OCI-LY3 (cell line): ENCODE measurements around the gene FSTL4.

Experiments used
- H2AFZ ChIP-seq: fragments of 200-600, 300-600 bp; shearing (Covaris generic); 2 replicates; pipeline ENCODE4 v1.6.0; 2014; ENCODE audit warnings: antibody characterized with exemption, low read depth, low read length
- H3K27ac ChIP-seq: fragments of 200-600, 300-600 bp; sonication (generic); 2 replicates; pipeline ENCODE4 v1.5.1; 2014; ENCODE audit warnings: mild to moderate bottlenecking, low read length, moderate library complexity, mixed read lengths
- H3K27me3 ChIP-seq: fragments of 200-600, 300-600 bp; sonication (generic); 2 replicates; pipeline ENCODE4 v1.6.1; 2014; ENCODE audit warnings: low read depth, low read length, mixed read lengths
- H3K36me3 ChIP-seq: fragments of 200-600, 300-600 bp; sonication (generic); replicated peaks from 2 replicates; pipeline ENCODE3; 2014; ENCODE audit warnings: low read depth, low read length, mixed read lengths
- H3K4me1 ChIP-seq: fragments of 300-600, 200-600 bp; sonication (generic); 2 replicates; pipeline ENCODE4 v1.6.1; 2014; ENCODE audit warnings: low read length, mixed read lengths
- H3K4me2 ChIP-seq: fragments of 200-600, 300-600 bp; sonication (generic); 2 replicates; pipeline ENCODE4 v1.6.1; 2014; ENCODE audit warnings: low read length, mixed read lengths
- H3K4me3 ChIP-seq: fragments of 300-600, 200-600 bp; sonication (generic); 2 replicates; pipeline ENCODE4 v1.5.1; 2014; ENCODE audit warnings: antibody characterized with exemption, mild to moderate bottlenecking, low read length, moderate library complexity
- H3K79me2 ChIP-seq: fragments of 300-600, 200-600 bp; shearing (Covaris generic); 2 replicates; pipeline ENCODE4 v1.6.1; 2014; ENCODE audit warnings: mild to moderate bottlenecking, low read length, mixed read lengths
- H3K9ac ChIP-seq: fragments of 300-600, 200-600 bp; shearing (Covaris generic); 2 replicates; pipeline ENCODE4 v1.6.0; 2014; ENCODE audit warnings: mild to moderate bottlenecking, low read length, moderate library complexity
- H3K9me3 ChIP-seq: fragments of 200-600, 300-600 bp; shearing (Covaris generic); 2 replicates; pipeline ENCODE4 v1.6.1; 2014; ENCODE audit warnings: low read length, mixed read lengths; ENCODE audit not compliant: insufficient read depth
- H4K20me1 ChIP-seq: fragments of 200-600, 300-600 bp; sonication (generic); 2 replicates; pipeline ENCODE4 v1.6.1; 2016; ENCODE audit warnings: low read length, mixed read lengths; ENCODE audit not compliant: insufficient read depth
- EZH2phosphoT487 ChIP-seq: fragments of 200-600 bp; shearing (Covaris generic); IDR thresholded peaks from 2 replicates; pipeline ENCODE4 v1.6.1; 2018; ENCODE audit warnings: antibody characterized with exemption, mixed run types, low read depth
- TF ChIP-seq, protein P1 (sequence below): fragments of 200-600, 300-600 bp; sonication (generic); IDR thresholded peaks from 2 replicates; pipeline ENCODE4 v1.5.1; 2014; ENCODE audit warnings: antibody characterized with exemption, low read length, low read depth

The FSTL4 gene

DNA sequence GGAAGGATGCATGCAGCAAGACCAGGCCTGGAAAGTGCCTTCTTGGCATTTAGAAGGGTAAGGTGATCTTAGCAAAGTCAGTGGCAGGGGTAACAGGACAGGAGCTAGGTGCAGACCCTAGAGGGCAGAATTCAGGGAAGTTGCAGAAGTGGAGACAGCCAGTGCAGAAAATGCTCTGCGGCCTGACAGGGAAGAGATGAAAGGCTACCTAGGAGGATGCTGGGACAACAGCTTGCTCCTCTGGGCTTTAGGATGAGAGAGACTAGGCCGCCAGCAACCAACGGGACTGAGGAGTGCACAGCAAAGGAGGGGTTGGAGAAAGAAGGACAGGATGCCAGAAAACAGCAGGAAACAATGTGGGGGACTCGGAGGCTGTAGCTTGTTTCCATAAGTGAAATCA lies 219.9 kb downstream of the FSTL4 start:
- Histone ChIP-seq H3K9me3 (no peaks in the 10 kb centered on the region), H3K4me2 (no peak overlapping the region), H3K27ac (no peak overlapping the region), H3K9ac (no peak overlapping the region), H3K4me3 (no peak overlapping the region), H3K36me3 (no peaks in the 10 kb centered on the region), H2AFZ (no peak overlapping the region), H3K4me1 (peaks cover 21% of the 10 kb centered on the region), H3K27me3 (no peaks in the 10 kb centered on the region), H3K79me2 (no peaks in the 10 kb centered on the region), H4K20me1 (no peaks in the 10 kb centered on the region)
- TF ChIP-seq EZH2phosphoT487, result no peak
- TF ChIP-seq, protein P1, sequence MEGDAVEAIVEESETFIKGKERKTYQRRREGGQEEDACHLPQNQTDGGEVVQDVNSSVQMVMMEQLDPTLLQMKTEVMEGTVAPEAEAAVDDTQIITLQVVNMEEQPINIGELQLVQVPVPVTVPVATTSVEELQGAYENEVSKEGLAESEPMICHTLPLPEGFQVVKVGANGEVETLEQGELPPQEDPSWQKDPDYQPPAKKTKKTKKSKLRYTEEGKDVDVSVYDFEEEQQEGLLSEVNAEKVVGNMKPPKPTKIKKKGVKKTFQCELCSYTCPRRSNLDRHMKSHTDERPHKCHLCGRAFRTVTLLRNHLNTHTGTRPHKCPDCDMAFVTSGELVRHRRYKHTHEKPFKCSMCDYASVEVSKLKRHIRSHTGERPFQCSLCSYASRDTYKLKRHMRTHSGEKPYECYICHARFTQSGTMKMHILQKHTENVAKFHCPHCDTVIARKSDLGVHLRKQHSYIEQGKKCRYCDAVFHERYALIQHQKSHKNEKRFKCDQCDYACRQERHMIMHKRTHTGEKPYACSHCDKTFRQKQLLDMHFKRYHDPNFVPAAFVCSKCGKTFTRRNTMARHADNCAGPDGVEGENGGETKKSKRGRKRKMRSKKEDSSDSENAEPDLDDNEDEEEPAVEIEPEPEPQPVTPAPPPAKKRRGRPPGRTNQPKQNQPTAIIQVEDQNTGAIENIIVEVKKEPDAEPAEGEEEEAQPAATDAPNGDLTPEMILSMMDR, result no peak

GRCh38 chr5:133391354-133392136 lies 220.8 kb downstream of the FSTL4 start:
- Histone ChIP-seq H3K9ac (no peak overlapping the region), H2AFZ (no peak overlapping the region), H3K36me3 (no peaks in the 10 kb centered on the region), H4K20me1 (no peaks in the 10 kb centered on the region), H3K4me1 (peaks cover 12% of the 10 kb centered on the region), H3K27me3 (no peaks in the 10 kb centered on the region), H3K4me3 (no peak overlapping the region), H3K27ac (no peak overlapping the region), H3K9me3 (no peaks in the 10 kb centered on the region), H3K79me2 (no peaks in the 10 kb centered on the region), H3K4me2 (no peak overlapping the region)
- TF ChIP-seq, protein P1, result no peak
- no peak for TF ChIP-seq EZH2phosphoT487

DNA sequence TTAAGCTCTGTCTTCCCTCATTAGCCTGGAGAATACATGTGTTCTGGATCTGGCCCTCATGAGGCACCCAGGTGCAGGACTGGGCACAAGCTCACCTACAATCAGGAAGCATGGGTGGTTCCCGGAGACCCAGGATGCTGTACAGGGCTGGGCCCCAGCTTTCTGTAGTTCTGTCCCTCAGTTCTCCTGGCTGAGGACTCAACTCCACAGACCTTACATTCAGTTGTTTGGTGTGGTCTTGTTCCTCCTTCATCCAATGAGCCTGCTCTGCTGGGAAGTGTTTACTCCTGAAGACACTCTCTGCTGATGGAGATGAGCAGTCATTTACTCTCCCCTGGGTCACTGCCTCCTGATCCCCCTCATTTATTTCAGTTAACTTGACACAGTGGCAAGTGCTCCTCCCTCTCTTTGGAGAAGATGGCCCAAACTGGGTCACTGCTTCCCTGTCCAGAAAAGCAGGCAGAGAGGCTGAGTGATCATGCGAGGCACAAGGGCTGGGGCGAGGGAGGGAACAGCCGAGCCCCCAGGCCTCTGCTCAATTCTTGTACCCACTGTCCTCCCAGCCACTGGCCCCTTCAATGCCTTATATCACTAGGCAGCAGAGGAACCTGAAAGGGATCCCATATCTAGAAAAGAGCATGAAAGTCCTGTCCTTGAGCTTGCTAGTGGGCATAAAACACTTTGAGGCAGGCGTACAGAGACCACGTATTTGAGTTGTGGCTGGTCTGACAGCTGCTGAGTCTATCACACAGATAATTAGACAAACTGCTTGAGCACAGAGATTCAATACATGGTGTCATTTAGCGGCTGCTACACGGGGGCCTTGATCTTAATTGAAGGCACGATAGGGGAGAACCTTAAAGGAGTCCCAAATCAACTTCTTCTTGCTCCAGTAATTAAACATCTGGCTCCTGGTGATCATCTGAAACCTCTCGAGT lies 221.7 kb downstream of the FSTL4 start:
- no peak overlapping the region for H3K4me3 ChIP-seq
- H3K4me1 ChIP-seq, result peaks cover 3% of the 10 kb centered on the region
- H3K4me2 ChIP-seq, result no peak overlapping the region
- no peak overlapping the region for H3K9ac ChIP-seq
- no peaks in the 10 kb centered on the region for H3K36me3 ChIP-seq
- no peak overlapping the region for H3K27ac ChIP-seq
- H4K20me1 ChIP-seq, result no peaks in the 10 kb centered on the region
- no peaks in the 10 kb centered on the region for H3K27me3 ChIP-seq
- H3K79me2 ChIP-seq, result no peaks in the 10 kb centered on the region
- no peak for TF ChIP-seq EZH2phosphoT487
- TF ChIP-seq, protein P1, result no peak
- H3K9me3 ChIP-seq, result no peaks in the 10 kb centered on the region
- no peak overlapping the region for H2AFZ ChIP-seq

GRCh38 chr5:133389066-133389590 lies 223.2 kb downstream of the FSTL4 start:
- Histone ChIP-seq H3K36me3 (no peaks in the 10 kb centered on the region), H4K20me1 (no peaks in the 10 kb centered on the region), H2AFZ (no peak overlapping the region), H3K9me3 (no peaks in the 10 kb centered on the region), H3K4me1 (no peaks in the 10 kb centered on the region), H3K27ac (no peak overlapping the region), H3K9ac (no peak overlapping the region), H3K4me3 (no peak overlapping the region), H3K4me2 (no peak overlapping the region), H3K27me3 (no peaks in the 10 kb centered on the region), H3K79me2 (no peaks in the 10 kb centered on the region)
- TF ChIP-seq, protein P1, result no peak
- no peak for TF ChIP-seq EZH2phosphoT487
